HuH-7.5 (cell line): ENCODE data around the gene EPC1.
"Not testable (repeated sequence)": the region's sequence is repeated elsewhere in the genome, so short reads cannot be mapped to it uniquely, and the experiment has no call there.

Source experiments
- DNase-seq: peaks from one replicate; pipeline ENCODE4 v3.0.0; 2011; ENCODE audit warnings: low spot score

Gene EPC1

GRCh38 chr10:32234471-32234870 is 112.5 kb downstream of the EPC1 start:
- no peak for DNase-seq

DNA sequence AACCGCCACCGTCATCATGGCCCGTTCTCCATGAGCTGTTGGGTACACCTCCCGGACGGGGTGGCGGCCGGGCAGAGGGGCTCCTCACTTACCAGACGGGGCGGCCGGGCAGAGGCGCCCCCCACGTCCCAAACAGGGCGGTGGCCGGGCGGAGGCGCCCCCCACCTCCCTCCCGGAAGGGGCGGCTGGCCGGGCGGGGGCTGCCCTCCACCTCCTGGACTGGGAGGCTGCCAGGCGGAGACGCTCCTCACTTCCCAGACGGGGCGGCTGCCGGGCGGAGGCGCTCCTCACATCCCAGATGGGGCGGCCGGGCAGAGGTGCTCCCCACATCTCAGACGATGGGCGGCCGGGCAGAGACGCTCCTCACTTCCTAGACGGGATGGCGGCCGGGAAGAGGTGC is 113.6 kb downstream of the EPC1 start:
- DNase-seq = not testable (repeated sequence)

DNA sequence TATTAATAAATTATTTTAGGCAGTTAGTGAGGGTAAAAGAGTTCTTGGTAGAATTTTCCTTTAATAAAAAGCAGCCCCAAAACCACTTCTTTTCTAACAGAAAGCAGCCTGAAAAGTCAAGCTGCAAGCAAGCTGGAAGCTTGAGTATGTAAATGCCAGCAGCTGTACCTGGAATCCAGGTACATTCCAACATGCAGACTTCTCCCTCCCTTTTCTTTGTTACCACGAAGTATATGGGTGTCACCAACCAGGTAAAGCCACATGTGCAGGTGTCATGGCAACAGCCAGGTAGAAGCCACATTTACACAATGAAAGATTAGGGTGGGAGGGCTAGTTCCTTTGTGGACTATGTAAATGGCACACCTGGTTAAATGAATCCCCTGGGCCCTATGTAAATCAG is 114.6 kb downstream of the EPC1 start:
- no peak for DNase-seq

DNA sequence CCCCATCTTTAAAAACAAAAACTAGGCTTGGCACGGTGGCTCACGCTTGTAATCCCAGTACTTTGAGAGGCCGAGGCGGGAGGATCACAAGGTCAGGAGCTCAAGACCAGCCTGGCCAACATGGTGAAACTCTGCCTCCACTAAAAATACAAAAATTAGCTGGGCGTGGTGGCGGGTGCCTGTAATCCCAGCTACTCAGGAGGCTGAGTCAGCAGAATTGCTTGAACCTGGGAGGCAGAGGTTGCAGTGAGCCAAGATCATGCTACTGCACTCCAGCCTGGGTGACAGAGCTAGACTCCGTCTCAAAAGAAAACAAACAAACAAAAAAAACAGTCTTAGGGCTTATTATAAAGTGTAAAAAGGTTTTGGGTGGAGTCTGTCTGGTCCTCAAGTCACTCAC is 117.2 kb downstream of the EPC1 start:
- DNase-seq = not testable (repeated sequence)

DNA sequence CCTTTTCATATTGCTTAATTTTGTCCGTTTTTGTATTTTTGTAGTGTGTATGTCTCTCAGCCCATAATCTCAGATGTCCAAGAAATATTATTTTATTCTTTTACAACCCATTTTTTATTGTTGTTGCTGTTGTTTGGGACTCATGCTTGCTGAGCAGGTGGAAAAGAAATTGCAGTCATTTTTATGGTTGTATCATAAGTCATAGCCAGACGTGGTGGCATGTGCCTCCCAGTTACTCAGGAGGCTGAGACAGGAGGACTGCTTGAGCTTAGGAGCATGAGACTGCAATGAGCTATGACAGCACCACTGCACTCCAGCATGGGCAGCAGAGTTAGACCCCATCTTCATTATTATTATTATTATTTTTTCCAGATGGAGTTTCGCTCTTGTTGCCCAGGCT is 117.8 kb downstream of the EPC1 start:
- DNase-seq = no peak

DNA sequence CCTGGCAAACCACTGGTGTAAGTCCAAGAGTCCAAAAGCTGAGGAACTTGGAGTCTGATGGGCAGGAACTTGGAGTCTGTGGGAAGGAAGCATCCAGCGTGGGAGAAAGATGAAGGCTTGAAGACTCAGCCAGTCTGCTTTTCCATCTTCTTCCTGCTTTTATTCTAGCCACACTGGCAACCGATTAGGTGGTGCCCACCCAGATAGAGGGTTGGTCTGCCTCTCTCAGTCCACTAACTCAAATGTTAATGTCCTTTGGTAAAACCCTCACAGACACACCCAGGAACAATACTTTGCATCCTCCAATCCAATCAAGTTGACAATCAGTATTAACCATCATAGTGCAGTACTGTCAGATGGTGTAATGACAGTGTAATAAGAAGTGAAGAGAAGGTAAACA is 119.2 kb downstream of the EPC1 start:
- DNase-seq = no peak

GRCh38 chr10:32226624-32227023 is 120.3 kb downstream of the EPC1 start:
- no peak for DNase-seq

GRCh38 chr10:32225976-32226375 is 121.0 kb downstream of the EPC1 start:
- no peak for DNase-seq

DNA sequence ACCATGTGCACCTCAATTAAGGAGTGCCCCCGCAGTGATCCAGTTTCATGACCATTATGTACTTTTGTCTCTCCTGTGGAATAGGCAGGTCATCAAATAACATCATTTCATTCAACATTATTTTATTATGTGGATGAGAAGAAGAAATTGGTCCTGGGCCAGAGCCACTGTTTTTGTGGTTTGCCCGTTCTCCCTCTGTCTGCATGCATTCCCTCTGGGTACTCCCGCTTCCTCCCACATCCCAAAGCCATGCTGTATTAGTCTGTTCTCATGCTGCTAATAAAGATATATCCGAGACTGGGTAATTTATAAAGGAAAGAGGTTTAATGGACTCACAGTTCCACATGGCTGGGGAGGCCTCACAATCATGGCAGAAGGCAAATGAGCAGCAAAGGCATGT is 124.6 kb downstream of the EPC1 start:
- DNase-seq = not testable (repeated sequence)

DNA sequence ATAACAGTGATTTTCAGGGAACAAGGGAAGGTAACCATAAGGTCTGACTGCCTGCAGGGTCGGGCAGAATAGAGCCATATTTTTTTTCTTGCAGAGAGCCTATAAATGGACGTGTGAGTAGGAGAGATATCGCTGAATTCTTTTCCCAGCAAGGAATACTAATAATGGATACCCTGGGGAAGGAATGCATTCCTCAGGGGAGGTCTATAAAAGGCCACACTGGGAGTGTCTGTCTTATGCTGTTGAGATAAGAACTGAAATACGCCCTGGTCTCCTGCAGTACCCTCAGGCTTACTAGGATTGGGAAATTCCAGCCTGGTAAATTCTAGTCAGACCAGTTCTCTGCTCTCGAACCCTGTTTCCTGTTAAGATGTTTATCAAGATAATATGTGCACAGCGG is 127.8 kb downstream of the EPC1 start:
- not testable (repeated sequence) for DNase-seq

DNA sequence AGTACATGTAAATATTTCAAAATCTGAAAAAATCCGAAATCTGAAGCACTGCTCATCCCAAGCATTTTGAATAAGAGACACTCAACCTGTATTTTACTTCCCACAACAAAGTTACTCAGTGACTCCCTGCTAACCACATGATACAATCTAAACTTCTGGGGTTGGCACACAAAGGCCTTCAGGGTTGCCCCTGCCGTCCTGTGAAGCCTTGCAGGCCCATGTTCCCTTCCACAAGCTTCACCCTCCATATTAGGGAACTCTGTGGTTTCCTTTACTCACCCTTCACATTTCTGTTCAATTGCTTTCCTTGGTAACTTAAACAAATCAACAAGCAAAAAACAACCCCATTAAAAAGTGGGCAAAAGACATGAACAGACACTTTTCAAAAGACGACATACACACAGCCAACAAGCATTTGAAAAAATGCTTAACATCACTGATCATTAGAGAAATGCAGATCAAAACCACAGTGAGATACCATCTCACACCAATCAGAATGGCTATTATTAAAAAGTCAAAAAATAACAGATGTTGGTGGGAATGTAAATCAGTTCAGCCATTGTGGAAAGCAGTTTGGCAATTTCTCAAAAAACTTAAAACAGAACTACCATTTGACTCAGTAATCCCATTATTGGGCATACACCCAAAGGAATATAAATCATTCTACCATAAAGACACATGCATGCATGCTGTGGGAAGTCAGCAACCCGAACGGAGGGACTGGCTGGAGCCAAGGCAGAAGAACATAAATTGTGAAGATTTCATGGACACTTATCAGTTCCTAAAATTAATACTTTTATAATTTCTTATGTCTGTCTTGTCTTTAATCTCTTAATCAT is 128.5 kb downstream of the EPC1 start:
- not testable (repeated sequence) for DNase-seq
